GM21717 (cell line): Measurements from ENCODE around the gene CMTM1.

Experiments
- ATAC-seq: cut with Tn5 transposase; IDR thresholded peaks from one replicate; pipeline ENCODE4 v1.9.1; 2021; ENCODE audit warnings: mild to moderate bottlenecking, moderate library complexity; ENCODE audit not compliant: unreplicated experiment

The CMTM1 gene, protein sequence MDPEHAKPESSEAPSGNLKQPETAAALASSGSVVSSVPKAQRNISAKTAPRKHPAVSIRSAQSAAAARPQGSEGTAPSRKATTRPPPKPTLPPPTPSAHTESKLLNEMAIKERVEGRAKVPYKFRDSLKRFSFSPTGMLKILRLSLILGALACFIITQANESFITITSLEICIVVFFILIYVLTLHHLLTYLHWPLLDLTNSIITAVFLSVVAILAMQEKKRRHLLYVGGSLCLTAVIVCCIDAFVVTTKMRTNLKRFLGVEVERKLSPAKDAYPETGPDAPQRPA

DNA sequence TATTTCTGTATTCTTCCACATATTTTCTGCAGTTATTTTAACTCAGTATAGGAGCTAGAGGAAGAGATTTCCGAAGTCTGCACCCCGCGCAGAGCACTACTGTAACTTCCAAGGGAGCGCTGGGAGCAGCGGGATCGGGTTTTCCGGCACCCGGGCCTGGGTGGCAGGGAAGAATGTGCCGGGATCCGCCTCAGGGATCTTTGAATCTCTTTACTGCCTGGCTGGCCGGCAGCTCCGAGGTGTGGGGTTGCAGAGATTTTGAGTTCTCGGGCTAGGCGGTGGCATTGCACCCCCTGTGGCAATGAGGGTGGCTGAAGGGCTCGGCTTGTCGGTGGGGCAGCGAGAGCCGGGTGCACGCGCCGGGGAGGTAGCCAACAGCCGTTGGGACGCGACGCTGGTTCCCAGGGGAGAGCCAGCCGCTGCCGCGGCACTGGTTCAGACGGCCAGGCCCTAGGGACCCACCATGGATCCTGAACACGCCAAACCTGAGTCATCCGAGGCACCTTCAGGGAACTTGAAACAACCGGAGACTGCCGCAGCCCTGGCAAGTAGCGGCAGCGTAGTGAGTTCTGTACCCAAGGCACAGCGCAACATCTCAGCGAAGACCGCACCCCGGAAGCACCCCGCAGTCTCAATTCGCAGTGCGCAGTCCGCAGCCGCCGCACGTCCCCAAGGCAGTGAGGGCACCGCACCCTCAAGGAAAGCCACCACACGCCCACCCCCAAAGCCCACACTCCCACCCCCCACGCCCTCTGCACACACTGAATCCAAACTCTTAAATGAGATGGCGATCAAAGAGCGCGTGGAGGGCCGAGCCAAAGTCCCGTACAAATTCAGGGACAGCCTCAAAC, at the start of gene CMTM1:
Gene CMTM1 (plus strand): TSS at position 389 of the 851 bp plus-strand sequence. CDS start 75 bp downstream, at position 464.
- ATAC-seq = no peak

DNA sequence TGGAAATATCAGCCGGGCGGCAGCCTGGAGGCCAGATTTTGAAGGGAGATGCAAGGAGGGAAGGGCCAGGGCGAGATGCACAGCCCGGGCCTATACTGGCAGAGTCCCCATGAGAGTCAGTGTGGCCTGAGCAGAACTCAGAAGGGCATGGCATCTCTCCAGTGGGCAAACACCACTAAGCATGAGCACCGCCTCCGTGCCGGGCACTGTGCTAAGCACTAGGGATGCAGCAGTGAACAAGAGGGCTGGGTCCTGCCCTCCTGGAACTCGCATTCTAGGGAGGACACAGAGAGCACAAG, 49.8 kb upstream of the CMTM1 start:
- peak; percentile 21 for ATAC-seq

DNA sequence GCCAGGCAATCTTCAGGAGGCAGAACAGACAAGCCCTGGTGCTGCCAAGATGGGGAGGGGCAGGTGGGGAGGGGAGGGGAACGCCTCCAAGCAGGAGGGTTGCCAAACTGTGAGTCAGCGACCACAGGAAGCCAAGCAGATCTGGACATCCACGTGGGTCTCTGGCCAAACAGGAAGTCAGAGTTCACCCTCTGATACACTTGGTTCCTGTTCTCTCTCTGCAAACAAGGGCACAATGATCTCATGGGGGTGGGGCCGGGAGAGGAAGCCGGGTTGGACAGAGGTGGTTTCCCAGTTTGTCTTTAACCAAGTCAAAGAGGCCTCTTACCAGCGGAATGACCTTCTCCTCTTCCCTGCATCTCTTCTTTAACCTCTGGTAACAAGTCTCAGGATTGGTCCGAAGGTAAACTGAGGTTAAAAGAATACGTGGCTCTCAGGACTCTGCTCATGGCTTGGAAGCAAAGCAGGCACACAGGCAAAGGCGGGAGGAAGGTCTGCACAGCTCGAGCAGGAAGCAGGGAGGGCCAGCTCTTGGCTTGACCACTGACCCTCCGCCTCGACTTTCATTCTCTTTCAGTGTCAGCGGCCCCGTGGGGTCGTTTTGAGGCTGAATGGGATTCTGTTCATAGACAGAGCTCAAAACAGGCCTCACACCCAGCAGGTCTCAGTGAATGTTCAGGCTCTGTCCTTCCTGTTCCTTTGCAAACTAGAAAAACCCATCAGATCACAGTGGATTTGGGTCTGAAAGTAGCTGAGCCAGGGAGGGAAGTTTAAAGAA, 49.2 kb upstream of the CMTM1 start:
- ATAC-seq = peak; percentile 94

DNA sequence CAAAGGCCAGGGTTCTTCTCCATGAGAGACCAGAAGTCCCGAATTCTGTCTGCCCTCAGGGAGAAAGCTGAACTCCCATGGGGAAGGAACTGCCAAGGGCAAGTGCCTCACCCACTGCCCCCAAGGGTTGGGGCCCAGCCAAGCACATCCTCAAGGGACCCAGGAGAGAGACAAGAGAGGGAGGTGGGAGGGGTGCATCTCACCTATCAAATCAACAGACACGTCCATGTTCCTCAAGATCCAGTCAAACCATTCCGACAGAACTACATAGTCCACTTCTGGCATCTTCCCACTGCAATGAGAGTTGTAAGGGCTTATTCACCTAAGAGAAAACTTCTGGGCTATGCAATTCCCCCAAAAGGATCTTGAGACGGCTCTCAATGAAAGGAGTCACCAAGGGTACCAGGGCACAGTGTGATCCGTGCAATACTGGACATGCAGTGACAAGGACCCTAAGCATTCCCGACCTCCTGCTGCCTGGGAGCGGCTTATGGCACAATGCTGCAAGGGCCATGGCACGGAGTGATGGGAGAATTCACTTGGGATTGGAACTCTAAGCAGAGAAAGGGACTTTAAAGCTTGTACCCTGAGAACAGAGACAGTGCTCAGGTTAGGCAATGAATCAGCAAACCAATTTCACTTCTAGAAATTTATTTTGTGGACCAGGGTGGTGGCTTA, 48.5 kb upstream of the CMTM1 start:
- ATAC-seq = no peak

DNA sequence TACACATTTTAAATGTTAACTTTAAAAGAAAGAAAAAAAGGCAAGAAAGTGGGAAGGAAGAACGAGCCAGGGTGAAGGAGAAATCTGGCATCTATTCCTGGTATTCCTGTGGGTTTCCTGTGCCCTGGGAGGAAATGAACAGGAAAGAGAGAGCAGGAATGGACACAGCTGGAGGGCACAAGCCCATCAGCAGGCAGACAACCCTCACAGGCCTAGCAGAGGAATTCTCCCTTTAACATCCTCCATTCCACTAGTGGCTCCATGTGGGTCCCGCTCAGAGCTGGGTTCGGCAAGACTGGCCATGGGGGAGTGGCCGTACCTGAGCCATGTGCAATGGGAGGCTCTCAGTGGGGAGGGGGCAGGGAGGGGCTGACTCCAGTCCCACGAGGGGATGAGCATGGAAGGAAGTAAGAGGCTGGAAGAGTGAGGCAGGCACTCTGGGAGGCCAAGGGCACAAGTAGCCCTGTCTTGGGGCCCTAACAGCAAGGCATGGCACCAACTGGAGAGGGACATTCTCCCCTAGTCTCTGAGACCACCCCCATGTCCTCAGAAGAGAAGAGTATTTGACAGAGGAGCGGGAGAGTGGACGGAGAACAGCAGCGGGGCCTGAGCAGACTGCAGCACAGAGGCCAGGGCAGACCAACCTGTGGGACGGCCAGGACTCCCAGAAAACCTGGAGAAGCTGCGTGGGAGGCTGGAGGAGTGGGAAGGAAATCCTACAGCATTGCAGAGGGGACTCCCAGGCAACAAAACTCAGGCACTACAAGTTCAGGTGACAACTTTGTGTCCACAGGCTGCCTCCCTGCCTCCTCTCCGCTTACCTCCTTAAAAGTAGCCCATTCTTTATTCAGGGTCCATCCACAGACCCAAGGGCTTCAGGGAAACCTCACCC, 46.5 kb upstream of the CMTM1 start:
- ATAC-seq = no peak

DNA sequence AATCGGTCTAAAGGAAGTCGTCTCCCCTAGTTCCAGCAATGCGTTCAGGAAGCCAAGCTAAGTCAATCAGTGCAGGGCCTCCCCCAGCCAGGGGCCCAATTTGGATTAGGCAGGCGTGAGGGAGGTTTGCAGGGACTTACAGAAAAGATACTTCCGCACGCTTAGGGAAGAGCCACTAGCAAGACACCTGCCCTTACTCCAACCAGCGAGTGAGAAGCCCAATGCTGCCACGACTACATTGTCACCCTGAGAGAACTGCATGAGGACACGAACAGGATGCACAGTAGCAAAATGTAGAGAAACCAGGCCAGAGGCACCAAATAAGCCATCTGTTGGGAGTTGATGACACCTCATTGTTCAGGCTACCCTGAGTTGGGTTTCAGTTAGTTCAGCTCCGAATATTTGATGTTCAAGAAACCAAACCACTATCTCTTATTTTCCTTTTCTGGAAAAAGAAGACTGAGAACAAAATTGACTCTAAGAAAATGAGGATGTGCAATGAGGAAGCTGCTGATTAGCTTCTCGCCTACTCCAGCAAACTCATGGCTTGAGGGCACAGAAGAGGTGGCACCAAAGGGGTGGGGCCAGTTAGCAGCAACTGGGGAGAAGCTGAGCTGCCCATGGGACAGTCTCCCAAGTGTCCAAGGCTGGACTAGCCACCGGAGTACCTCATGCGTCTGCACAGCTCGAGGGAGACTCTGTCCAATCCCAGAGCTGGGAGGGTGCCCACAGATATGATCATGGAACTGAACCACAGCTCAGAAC, 45.7 kb upstream of the CMTM1 start:
- no peak for ATAC-seq

DNA sequence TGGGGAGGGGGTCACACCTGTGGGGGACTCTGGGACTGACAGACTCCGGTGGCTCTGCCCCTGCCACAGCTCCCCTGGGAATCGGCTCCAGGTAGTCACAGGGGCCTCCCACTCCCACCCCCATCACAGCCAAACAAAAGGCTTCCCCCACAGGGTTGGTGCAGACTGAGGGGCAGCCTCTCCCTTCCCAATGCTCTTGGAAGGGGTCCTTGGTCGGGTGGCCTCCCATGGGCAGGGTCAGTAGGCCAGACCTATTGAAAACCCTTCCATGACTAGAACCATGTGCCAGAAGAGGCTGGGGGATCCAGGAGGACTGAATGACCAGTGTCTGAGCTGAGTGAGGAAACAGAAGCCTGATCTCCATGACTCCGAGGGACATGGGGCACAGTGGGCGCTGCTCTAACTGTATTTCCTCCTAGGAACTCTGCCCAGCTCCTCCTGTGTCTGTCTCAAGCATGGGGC, 45.0 kb upstream of the CMTM1 start:
- no peak for ATAC-seq

DNA sequence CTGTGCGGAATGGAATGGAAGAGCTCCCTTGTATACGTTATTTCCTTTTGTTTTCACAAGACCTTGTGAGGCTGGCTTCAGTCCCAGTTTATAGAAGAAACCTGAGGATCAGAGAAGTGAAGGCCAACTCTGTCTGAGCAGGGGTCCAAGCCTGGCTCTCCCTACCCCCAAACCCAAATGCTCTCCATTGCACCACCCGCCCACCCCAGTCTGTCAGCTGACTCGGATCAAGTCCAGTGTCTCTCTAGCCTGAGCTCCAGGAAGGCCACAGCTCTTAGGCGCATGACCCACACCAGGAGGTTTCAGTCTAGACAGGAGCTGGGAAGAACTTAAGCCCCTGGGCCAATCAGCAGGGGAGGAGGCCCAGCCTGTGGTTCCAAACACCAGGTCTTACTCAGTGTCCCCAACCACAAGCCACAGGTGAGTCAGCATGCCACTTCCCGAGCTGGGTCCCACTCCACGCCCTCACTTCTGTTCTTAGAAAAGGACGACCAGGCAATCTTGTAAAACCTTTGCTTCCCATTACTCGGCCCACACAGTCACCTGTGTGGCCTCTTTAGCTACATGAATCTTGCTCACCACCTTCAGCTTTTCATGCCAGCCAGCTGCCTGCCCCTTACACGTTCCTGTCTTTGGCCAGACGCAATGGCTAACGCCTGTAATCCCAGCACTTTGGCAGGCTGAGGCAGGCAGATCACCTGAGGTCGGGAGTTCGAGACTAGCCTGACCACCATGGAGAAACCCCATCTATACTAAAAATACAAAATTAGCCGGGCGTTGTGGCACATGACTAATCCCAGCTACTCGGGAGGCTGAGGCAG, 44.1 kb upstream of the CMTM1 start:
- peak; percentile 67 for ATAC-seq

DNA sequence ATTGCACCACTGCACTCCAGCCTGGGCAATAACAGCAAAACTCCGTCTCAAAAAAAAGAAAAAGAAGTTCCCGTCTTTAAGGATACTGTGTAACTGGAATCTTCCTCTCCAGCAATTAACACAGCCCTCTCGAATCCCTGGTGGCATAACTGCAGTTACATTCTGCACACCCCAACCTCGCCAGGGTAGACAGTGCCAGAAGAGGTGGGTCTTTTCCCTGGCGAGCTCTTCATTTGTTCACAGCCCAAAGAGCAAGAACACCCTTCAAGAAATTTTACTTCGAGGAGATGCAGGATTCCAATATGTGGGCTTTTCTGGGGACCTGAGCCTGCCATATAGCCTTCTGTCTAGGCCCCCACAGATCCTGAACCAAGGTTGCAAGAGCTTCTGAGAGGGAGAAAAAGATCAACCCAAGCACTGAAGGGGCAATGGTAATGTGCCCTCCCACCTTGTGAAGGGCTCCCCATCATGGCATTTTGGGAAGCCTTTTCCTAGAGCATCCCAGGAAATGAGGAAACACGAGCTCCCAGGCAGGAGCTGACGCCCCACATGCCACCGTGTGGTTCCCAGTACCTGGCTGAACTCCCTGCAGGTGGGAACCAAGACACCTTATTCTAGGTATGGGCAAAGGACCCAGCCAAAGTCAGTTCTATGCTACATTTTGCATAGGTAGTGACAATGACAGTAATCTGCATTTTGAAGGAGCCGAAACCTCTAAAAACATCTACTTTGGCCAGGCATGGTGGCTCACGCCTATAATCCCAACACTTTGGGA, 43.2 kb upstream of the CMTM1 start:
- no peak for ATAC-seq

DNA sequence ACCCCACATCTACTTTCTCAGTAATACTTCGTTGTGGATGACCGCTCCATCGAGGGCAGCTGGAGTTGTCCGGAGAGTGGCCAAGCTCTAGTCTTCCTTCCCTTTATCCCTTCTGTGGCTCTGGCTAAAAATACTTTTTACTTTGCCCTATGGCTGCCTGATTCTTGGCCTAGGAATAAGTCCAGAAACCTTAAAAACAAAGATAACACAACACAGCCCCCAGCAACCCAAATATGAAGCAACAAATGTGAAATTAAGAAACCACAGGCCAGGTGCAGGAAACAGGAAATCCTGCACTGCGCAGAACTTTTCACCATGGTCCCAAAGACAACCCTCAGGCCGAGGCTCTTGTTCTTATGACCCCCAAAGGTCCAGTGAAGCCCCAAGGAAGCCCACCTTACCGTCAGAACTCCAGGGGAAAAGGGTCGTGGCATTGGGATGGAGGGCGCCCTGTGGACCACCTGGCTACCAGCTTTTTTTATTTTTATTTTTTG, 42.3 kb upstream of the CMTM1 start:
- ATAC-seq = no peak

DNA sequence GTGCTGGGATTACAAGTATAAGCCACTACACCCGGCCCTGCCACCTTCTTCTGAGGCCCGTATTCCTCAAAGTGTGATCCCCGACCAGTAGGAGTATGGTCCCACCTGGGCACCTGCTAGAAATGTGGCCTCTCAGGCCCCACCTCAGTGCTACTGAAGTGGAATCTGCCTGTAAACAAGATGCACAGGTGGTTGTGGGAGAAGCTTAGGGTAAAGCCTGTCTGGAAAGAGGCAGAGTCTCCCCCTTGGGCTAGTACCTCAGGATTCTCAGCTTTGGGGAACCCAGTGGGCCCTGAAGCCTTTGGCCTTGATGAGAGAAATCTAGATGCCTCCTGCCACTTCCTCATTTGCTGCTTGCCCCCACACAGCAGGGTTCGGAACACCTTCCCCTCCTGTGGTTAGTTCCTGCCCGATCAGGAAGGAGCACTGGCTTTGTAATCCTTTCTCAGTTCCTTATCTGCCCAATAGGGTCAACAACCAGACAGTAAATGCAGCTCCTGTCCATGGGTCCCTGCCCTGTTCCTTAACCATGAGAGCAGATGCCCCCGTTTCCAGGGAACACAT, 41.6 kb upstream of the CMTM1 start:
- ATAC-seq = peak; percentile 64

DNA sequence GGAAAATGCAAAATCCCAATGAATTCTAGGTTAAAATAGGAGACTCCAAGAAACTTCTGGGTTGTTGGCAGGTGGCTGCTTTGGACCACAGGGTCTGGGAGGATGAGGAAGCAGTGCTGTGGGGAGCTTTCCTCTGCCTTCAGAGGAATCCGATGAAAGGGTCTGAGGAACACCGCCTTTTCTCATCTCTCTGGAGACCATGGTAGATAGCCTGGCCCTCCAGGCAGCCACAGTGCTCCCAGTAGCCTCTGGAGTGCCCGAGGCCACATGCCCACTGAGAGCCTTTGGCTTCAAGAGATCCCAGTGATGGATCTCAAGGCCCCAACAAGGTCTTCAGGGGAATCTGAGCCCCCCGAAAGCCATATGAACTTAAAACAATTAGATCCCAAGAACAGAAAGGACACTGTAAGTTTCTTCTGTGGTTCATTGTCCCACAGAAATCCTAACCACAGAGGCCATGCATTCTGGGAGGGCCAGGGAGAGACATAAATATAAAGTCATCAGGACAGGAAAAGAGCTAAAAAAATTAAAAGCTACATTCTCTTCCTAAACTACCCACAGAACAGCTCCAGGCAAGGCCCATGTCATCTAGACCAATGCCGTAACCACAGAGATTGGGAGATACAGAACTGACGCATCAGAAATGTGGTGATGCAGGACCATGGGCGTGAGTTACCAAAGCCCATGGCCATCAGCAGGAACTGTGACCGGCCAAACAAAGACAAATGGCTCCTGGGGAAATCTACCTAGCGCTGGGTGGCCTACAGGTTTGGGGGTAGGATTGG, 40.7 kb upstream of the CMTM1 start:
- no peak for ATAC-seq

DNA sequence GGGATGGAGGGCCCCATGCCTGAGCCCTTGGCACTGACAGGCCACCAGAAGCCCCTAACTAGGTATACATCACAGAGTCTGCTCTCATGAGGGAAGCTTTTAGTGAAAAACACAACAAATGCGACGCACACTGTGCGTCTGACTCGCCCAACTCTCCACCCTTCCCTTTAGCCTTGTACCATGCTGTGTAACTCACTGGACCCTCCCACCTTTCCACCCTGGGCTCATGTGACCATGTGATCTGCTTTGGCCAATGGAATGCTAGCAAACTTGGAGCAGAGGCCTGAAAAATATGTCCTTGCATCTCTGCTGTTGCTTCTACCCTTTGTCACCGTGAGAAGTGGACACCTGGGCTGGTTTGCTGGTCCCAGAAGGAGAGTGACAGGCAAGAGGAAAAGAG, 37.9 kb upstream of the CMTM1 start:
- no peak for ATAC-seq

DNA sequence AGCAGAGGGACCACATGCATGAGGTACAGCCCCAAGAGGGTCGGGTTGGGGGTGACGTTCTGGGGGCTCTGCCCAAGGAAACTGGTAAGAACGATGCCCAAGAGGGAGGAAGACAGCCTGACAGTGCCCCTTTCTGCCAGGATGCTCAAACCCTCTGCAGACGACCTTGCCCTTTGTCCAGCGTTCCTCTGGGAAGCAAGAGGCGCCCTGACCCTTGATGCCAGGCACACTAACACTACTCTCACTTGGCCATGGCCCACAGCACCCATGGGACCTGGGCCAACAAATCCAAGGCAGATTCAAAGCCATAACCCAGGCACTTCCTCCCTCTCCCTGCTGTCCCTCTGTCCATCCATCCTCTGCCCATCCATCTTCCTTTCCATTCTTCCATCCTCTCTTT, 36.8 kb upstream of the CMTM1 start:
- no peak for ATAC-seq

DNA sequence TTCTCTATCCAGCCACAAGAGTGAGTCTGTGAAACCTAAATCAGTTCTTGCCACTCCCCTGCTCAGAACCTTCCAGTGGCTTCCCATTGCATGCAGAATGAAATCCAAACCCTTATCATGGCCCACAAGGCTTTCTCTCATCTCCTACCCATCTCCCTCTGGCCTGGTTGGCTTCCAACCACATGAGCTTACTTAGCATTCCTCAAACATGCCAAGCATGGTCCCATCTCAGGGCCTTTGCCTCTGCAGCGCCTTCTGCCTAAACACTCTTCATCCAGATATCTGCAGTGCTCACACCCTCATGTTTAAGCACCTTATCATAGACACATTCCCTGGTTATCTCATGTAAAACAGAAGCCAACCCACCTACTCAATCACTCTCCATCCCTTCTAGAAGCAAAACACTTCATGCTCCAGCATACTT, 31.9 kb upstream of the CMTM1 start:
- ATAC-seq = no peak

DNA sequence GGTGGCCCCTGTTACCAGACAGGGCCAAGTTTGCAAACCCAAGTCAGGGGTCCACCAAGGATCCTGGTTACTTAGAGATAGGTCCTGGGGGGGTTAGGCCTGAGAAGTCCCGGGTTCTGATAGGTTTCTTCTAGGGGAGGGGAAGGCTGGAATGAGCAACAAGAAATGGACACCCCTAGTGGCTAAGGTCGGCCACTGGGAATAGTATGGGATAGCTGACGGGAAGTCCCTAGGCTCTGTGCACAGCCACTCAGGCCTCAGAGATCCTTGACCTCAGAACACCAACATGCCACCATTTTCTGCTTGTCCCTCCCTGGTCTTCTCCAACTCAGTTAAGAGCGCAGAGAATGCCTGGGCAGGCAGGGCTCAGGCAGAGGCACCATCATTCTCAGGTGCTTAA, 29.7 kb upstream of the CMTM1 start:
- ATAC-seq = no peak
